ENCODE data around the gene LY6G6D.

Gene LY6G6D

GRCh38 chr6:31736021-31736767 is 21.0 kb downstream of the LY6G6D start, which contains the start of gene CLIC1:
Gene CLIC1 (minus strand): TSS chr6:31736530. CDS start chr6:31736300, 230 bp downstream.
- DNase-seq (ENCODE audit: low read depth) = no peak
- H3K4me3 ChIP-seq (ENCODE audit: control insufficient read depth, low read depth, low read length) = peak within 1 kb of the TSS; percentile 85
- TF ChIP-seq CTCF (IDR thresholded peaks at IDR 0.05; ENCODE audit: control insufficient read depth, insufficient read depth, low read depth, low read length, missing control alignments) = no peak

DNA sequence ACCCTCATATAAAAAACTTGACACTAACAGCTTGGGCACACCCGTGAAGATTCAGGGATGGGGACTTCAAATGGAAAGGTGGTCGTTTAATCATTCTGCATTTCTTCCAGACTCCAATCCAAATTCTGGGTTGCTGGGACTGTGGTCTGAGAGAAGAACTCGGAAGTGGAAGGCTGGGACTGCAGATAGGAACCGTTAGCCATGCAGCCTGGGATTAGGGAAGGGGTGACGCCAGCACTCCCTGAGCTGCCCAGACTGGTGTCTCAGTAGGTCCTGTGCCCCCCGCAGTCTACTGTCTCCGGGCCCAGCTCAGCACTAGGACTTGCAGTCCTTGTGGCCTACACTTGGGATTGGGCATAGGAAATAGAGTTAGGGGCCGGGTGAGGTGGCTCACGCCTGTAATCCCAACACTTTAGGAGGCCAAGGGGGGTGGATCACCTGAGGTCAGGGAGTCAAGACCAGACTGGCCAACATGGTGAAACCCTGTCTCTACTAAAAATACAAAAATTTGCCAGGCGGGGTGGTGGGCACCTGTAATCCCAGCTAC is 21.7 kb downstream of the LY6G6D start:
- no peak for TF ChIP-seq CTCF (IDR thresholded peaks at IDR 0.05; ENCODE audit: control insufficient read depth, insufficient read depth, low read depth, low read length, missing control alignments)
- H3K4me3 ChIP-seq (ENCODE audit: control insufficient read depth, low read depth, low read length) = peak overlapping the region; percentile 85
- DNase-seq (ENCODE audit: low read depth) = no peak

GRCh38 chr6:31737315-31737990 is 22.3 kb downstream of the LY6G6D start:
- TF ChIP-seq CTCF (IDR thresholded peaks at IDR 0.05; ENCODE audit: control insufficient read depth, insufficient read depth, low read depth, low read length, missing control alignments) = no peak
- no peak for DNase-seq (ENCODE audit: low read depth)

GRCh38 chr6:31737991-31738979 is 23.1 kb downstream of the LY6G6D start:
- no peak overlapping the region for H3K4me3 ChIP-seq (ENCODE audit: control insufficient read depth, low read depth, low read length)
- TF ChIP-seq CTCF (IDR thresholded peaks at IDR 0.05; ENCODE audit: control insufficient read depth, insufficient read depth, low read depth, low read length, missing control alignments) = peak; percentile 41
- DNase-seq (ENCODE audit: low read depth) = no peak

More at GRCh38 chr6:31737315-31737990, 22.3 kb downstream of the LY6G6D start:
- no peak overlapping the region for H3K4me3 ChIP-seq (ENCODE audit: control insufficient read depth, low read depth, low read length)

DNA sequence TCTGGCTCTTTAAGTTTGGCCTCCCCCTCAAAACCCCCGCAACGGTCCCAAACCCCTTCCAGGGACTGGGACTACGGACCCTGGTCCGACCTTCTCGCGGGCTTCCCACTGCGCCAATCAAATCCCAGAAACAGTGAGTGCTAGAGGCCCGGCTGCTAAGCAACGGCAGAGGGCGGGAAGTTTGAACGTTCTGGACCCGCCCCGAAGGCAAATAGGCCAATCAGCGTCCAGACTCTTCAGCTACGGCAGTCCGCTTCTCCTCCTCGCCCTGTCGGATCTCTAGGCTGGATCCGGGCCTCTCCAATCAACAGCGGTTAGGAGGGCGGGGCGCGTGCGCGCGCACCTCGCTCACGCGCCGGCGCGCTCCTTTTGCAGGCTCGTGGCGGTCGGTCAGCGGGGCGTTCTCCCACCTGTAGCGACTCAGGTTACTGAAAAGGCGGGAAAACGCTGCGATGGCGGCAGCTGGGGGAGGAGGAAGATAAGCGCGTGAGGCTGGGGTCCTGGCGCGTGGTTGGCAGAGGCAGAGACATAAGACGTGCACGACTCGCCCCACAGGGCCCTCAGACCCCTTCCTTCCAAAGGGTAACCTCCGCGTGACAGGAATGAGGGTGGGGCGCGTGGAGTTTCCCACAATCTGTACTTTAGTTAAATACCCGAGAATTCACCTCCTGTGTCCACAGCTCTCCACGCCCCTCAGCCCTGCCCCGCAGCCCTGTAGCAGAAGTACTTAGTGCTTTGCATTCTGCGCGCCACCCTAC is 24.7 kb downstream of the LY6G6D start, which contains the start of gene MSH5:
Gene MSH5, plus strand, starts transcription at position 367 of the 758 bp plus-strand sequence. CDS start 462 bp downstream, outside the sequence.
- H3K4me3 ChIP-seq (ENCODE audit: control insufficient read depth, low read depth, low read length) = peak within 1 kb of the TSS; percentile 94
- DNase-seq (ENCODE audit: low read depth) = peak; percentile 96
- no peak for TF ChIP-seq CTCF (IDR thresholded peaks at IDR 0.05; ENCODE audit: control insufficient read depth, insufficient read depth, low read depth, low read length, missing control alignments)
